ENCODE data around the gene HBE1. TPM values are rescaled to one million over a fixed set of nuclear protein-coding genes. Genes with fewer than 3 reads are reported as not detected.

Gene HBE1
- total and polyA plus RNA-seq, 12 donors = not detected

DNA sequence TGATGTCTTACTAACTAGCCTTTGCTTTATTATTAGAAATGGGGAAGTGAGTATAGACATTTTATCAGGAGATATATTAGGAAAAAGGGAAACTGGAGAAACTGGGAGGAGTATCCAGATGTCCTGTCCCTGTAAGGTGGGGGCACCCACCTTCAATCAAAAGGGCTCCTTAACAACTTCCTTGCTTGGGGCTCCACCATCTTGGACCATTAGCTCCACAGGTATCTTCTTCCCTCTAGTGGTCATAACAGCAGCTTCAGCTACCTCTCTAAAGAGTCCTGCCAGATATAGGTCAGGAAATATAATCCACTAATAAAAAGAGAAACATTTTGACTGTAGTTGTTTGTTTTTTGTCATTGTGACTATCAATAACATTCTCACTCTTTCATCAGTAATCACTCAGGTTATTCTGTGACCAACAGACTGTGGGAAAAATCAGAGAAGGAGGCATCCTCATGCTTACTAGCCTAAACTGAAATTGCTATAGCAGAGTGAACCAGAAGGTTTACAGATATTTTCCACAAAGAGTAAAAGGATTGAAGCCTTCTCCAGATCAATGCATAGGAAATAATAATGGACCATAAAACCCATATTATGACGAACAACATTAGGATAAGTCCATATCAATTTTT is 21.6 kb upstream of the HBE1 start:
- no peaks in the 10 kb centered on the region for H3K4me1 ChIP-seq
- no peak overlapping the region for H3K4me3 ChIP-seq
- intact Hi-C loops (cut with DNase I) = no loop called here
- TF ChIP-seq, protein P1, sequence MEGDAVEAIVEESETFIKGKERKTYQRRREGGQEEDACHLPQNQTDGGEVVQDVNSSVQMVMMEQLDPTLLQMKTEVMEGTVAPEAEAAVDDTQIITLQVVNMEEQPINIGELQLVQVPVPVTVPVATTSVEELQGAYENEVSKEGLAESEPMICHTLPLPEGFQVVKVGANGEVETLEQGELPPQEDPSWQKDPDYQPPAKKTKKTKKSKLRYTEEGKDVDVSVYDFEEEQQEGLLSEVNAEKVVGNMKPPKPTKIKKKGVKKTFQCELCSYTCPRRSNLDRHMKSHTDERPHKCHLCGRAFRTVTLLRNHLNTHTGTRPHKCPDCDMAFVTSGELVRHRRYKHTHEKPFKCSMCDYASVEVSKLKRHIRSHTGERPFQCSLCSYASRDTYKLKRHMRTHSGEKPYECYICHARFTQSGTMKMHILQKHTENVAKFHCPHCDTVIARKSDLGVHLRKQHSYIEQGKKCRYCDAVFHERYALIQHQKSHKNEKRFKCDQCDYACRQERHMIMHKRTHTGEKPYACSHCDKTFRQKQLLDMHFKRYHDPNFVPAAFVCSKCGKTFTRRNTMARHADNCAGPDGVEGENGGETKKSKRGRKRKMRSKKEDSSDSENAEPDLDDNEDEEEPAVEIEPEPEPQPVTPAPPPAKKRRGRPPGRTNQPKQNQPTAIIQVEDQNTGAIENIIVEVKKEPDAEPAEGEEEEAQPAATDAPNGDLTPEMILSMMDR (IDR thresholded peaks at IDR 0.05) = peak in 2 of 9 donors; percentile 5 to 42
- no peak for ATAC-seq
- H3K27ac ChIP-seq = no peak overlapping the region
- H3K27me3 ChIP-seq = no peaks in the 10 kb centered on the region
- H3K36me3 ChIP-seq = no peaks in the 10 kb centered on the region
- H3K9me3 ChIP-seq = no peaks in the 10 kb centered on the region
- DNase-seq = no peak
- WGBS, 2 donors = 79 to 85% methylated on average over 1 of the region's 1 CpG

DNA sequence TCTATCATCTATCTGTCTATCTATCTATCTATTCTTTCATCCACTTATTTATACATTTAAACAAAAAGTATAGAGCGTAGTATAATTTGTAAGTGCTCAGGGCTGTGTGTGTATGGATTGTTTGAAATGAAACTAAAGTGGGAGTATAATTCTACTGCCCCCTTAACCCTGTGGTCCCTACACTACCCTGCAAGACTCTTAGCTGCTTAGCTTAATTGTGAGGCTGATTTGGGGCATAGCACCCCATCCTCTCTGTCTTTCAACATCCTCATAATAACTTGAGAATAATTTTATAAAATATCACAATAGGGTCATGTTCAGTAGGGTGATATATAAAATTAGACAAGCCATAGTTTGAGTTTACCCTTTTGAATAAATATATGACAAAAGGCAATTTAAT is 20.4 kb upstream of the HBE1 start:
- H3K36me3 ChIP-seq = no peaks in the 10 kb centered on the region
- no peak for DNase-seq
- no peak overlapping the region for H3K27ac ChIP-seq
- H3K9me3 ChIP-seq = no peaks in the 10 kb centered on the region
- intact Hi-C loops (cut with DNase I) = no loop called here
- no peak for ATAC-seq
- TF ChIP-seq, protein P1 (IDR thresholded peaks at IDR 0.05) = no peak
- H3K4me3 ChIP-seq = no peak overlapping the region
- 86 to 91% methylated on average over 1 of the region's 1 CpG for WGBS, 2 donors
- no peaks in the 10 kb centered on the region for H3K4me1 ChIP-seq
- H3K27me3 ChIP-seq = no peaks in the 10 kb centered on the region

GRCh38 chr11:5289696-5290095 is 20.0 kb upstream of the HBE1 start:
- Histone ChIP-seq H3K4me3 (no peak overlapping the region), H3K4me1 (no peaks in the 10 kb centered on the region), H3K27me3 (no peaks in the 10 kb centered on the region), H3K9me3 (no peaks in the 10 kb centered on the region), H3K36me3 (no peaks in the 10 kb centered on the region), H3K27ac (no peak overlapping the region)
- intact Hi-C loops (cut with DNase I) = loop anchor here in 1 of 10 donors (10.0 kb wide), 1 partner anchor 85 kb away; the partner anchor contains the start of gene OR51V1
- DNase-seq = no peak
- ATAC-seq = no peak
- TF ChIP-seq, protein P1 (IDR thresholded peaks at IDR 0.05) = no peak

DNA sequence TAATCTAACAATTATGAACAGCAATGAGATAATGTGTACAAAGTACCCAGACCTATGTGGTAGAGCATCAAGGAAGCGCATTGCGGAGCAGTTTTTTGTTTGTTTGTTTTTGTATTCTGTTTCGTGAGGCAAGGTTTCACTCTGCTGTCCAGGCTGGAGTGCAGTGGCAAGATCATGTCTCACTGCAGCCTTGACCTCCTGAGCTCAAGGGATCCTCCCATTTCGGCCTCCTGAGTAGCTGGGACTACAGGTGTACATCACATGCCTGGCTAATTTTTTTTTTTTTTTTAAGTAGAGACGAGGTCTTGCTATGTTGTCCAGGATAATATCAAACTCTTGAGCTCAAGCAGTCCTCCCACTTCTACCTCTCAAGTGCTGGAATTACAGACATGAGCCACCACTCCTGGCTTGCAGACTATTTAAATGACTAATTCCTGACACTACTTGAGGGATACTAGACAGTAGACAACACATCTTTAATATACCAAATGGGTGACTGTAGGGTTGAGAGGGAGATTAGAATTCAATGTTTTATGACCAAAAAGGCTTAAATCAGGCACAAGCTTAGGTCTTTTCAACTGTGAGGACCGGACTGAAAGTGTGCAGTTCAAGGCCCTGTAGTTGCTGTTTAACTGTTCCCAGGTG is 19.3 kb upstream of the HBE1 start:
- Histone ChIP-seq H3K9me3 (no peaks in the 10 kb centered on the region), H3K27ac (no peak overlapping the region), H3K36me3 (no peaks in the 10 kb centered on the region), H3K4me1 (no peaks in the 10 kb centered on the region), H3K4me3 (no peak overlapping the region), H3K27me3 (no peaks in the 10 kb centered on the region)
- ATAC-seq (no peak), DNase-seq (no peak)
- 79 to 82% methylated on average over 6 of the region's 6 CpGs for WGBS, 2 donors
- intact Hi-C loops (cut with DNase I) = loop anchor here in 1 of 10 donors (10.0 kb wide), 1 partner anchor 84 kb away; the partner anchor contains the start of gene OR51V1
- TF ChIP-seq, protein P1 (IDR thresholded peaks at IDR 0.05) = no peak
